DMS153 treated with DMSO at 0.1 percent for 48 hours (cell line): ENCODE data around the gene CACNB2.
"Not testable (repeated sequence)": the region's sequence is repeated elsewhere in the genome, so short reads cannot be mapped to it uniquely, and the experiment has no call there.

Source experiments
- DNase-seq: peaks from one replicate; lab custom pipeline; 2025; ENCODE audit not compliant: unreplicated experiment; lab: John Stamatoyannopoulos, UW

CACNB2 gene

GRCh38 chr10:18438361-18439126, 298.3 kb downstream of the CACNB2 start:
- DNase-seq = no peak

DNA sequence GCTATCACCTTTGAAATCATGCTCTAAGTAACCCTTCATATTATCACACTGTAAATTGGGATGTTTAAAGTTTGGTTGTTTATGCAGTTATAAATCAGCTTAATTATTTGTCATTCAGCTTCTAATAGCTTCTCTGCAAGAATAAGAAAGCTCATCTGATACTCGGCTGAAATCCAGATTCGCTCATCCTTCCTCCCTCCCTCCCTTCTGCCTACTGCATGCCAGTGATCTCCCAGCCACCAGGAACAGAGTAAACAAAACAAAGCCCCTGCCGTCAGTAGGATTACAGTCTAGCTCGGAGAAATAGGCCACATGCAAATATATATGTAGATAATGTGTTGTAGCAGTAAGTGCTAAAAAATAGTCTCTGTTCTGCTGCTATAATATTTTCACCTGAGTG, 299.4 kb downstream of the CACNB2 start:
- no peak for DNase-seq

- not testable (repeated sequence) for DNase-seq
These were observed 305.4 kb downstream of the CACNB2 start for GRCh38 chr10:18445635-18446034.

DNA sequence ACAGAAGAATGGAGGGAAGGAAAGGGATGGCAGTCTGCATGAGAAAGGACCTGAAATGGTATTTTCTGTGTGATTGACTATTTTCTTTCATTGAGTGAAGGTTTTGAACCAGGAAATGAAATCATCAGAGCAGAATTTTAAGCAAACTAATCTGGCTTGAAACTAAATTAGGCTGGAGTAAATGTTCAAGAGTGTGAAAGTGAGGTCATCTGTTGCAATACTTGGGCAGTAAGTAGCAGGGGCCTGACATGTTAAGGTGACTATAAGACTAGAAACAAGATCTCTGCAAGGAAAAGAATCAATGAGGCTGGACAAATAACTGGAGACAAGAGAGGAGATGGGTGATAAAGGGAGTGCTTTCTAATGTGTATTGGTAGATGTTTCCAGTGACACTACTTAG, 306.0 kb downstream of the CACNB2 start:
- no peak for DNase-seq

- DNase-seq = no peak
These were observed 309.4 kb downstream of the CACNB2 start for GRCh38 chr10:18449611-18450026.

DNA sequence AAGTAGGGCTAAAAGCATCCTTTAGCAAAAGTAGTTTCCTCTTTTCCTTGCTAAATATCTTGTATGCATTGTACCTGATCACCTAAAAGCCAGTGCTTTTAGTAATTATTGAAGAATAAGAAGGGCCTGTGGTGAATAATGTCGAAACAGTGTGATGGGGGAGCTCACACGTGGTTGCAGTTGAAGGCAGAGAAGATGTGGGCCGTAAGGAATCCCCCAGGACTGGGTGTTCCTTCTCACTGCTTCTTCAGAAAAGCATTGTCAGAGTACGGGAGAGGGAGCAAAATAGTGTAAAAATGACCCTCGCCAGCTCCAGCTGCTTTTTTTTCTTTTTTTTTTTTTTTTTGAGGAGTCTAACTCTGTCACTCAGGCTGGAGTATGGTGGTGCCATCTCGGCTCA, 310.1 kb downstream of the CACNB2 start:
- no peak for DNase-seq

- DNase-seq = no peak
These were observed 315.1 kb downstream of the CACNB2 start for GRCh38 chr10:18455086-18455884.

DNA sequence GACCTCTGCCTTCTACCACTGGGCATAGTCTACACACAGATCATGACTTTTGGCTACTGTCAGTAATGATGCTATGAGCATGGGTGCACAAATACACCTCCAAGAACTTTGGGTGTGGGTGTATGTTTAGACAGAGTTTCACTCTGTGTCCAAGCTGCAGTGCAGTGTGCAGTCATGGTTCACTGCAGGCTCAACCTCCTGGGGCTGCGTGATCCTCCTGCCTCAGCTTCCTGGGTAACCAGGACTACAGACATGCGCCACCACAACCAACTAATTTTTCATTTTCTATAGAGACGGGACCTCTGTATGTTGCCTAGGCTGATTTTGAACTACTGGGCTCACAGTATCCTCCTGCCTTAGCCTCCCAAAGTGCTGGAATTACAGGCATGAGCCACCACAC, 316.8 kb downstream of the CACNB2 start:
- DNase-seq = no peak

- DNase-seq = no peak
These were observed 319.8 kb downstream of the CACNB2 start for GRCh38 chr10:18460032-18460431.

DNA sequence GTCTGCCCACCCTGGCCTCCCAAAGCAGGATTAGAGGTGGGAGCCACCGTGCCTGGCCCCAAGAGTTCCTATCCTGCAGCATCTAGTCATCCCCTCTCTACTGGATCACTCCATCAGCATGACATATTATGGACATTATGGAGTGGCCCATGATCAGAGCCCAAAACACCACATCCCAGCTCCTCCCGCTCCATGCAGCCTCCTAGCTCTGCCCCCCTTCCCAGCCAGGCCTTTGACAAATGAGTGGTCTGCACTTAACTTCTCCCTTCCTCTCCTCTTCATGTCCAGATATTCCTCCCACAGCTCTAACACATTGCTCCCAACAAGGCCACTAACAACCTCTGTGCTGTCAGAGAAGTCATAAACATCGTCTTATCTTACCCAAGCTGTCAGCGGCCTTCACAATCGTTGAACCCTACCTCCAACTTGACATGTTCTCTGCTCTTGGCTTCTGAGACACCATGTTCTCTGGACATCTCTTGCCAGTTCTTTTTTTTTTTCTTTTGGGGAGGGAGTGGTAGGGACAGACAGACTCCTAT, 323.5 kb downstream of the CACNB2 start:
- DNase-seq = no peak

- no peak for DNase-seq
These were observed 328.9 kb downstream of the CACNB2 start for GRCh38 chr10:18469125-18469524.

DNA sequence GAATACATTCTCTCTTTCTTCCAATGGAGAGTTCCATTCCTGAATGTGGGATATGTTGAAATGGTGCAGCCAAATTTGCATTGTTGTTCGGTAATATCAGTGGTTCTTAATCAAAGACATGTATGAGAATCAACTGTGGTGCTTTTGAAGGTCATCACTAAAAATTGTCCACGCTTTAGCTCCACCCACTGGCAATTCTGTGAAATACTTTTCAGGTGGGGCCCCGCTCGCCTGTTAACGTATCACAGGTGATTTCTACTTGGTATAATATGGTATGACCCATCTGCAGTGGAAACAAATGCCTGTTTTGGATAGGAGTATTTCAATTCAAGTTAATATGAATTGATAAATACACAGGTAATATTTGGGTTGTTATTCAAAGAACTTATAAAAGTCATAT, 332.8 kb downstream of the CACNB2 start:
- no peak for DNase-seq

DNA sequence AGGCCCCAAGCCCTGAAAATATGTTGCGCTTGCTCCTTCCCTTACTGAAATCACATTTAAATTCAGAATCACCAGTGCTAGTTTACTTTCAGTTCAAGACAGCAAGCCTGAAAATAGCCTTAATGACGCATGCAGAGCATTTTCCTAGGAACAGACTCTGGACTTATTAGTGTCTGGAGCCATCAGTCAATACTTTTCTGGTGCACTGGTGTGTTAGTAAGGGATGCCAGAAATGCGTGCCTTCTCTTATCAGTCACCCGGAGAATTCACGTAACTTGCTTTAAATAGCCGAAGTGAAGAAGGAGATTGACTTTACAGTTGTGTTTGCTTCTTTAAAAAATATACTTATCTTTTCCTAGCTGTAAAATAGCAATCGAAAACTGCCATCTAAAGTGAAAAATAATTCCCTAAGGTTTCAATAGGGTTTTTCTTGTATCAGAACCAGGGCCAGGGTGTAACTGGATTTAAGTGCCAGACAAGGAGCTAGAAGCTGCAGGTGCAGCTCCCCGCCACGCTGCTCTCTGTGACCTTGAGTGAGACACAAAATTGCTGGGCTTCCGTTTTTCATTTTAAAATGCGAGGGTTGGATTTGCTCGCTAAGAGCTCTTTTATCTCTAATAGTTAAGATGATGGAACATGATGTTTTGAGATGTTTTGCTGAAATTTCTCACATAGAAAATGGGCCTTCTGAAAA, 333.3 kb downstream of the CACNB2 start:
- DNase-seq = no peak

DNA sequence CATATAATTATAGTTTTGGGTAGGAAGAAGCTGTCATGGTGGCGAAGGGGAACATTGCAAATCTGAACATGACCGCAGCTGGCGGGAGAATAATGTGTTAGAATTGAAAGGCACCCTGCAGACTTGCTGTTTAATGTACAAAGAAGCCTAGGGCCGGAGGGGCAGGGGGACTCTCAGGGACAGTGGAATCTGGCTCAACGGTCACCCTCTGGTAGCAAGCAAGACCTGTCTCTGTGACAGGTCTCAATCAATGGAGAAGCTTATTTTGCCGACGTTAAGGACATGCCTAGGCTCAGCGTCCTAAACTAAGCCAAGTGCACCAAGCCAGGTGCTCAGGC, 333.9 kb downstream of the CACNB2 start:
- DNase-seq = no peak

DNA sequence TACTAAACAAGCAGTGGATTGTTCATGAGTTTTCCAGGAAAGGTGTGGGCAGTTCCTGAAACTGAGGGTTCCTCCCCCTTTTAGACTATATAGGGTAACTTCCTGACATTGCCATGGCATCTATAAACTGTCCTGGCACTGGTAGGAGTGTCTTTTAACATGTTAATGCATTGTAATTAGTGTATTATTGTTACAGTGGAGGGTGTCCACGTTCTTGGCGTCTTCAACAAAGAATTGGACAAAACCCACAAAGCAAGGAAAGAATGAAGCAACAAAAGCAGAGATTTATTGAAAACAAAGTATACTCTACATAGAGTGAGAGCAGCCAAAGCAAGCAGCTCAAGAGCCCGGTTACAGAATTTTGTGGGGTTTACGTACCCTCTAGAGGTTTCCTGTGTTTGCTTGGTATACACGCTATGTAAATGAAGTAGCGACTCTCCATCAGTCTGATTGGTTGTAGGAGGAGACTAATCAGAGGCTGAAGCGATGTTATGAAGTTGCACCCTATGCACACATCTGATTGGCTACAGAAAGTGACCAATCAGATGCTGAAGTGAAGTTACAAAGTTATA, 335.9 kb downstream of the CACNB2 start:
- no peak for DNase-seq

DNA sequence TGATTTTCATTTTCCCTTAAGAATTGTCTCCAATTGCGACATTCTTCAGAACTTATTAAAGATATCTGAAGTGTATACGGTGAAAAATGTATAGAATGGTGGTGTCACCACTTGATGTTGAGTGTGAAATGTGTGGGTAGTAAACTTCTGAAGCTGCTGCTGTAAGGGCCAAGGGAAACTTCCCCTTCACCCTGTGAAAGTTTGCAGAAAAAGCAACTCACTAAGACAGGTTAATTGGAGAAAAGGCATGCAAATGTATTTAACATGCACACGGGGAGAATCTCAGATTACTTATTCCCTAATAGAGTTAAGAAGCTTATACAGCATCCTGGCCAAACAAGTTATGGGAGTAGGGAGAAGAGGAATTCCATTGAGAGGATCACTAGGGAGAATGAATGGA, 338.1 kb downstream of the CACNB2 start:
- DNase-seq = no peak

DNA sequence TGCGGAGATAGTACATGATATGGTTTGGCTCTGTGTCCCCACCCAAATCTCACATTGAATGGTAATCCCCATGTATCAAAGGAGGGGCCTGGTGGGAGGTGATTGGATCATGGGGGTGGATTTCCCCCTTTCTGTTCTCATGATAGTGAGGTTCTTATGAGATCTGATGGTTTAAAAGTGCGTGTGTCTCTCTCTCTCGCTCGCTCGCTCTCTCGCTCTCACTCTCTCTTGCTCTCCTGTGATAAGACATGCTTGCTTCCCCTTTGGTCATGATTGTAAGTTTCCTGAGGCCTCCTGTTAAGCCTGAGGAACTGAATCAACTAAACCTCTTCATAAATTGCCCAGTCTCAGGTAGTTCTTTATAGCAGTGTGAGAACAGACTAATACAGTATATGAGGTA, 339.3 kb downstream of the CACNB2 start:
- DNase-seq = no peak

- DNase-seq = no peak
These were observed 343.4 kb downstream of the CACNB2 start for GRCh38 chr10:18483516-18484186.

- DNase-seq = no peak
These were observed 346.2 kb downstream of the CACNB2 start for GRCh38 chr10:18486438-18486837.

- DNase-seq = no peak
These were observed 350.5 kb downstream of the CACNB2 start for GRCh38 chr10:18490755-18491154.
